ENCODE data around the gene FA2H.

DNA sequence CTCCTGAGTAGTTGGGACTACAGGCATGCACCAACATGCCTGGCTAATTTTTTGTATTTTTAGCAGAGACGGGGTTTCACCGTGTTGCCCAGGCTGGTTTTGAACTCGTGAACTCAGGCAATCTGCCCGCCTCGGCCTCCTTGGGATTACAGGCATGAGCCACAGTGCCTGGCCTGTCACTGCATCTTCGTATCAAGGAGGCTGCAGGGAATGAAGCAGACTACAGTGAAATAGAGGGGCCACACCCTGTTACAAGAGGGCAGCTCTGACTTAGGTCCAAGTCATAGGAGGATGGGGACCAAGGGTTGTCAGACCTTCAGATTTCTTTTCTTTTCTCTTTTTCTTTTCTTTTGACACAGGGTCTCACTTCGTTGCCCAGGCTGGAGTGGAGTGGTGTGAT is 28.7 kb downstream of the FA2H start:
- no peak for TF ChIP-seq EZH2phosphoT487 (IDR thresholded peaks at IDR 0.05; ENCODE audit: low read depth)
- TF ChIP-seq, protein P1, sequence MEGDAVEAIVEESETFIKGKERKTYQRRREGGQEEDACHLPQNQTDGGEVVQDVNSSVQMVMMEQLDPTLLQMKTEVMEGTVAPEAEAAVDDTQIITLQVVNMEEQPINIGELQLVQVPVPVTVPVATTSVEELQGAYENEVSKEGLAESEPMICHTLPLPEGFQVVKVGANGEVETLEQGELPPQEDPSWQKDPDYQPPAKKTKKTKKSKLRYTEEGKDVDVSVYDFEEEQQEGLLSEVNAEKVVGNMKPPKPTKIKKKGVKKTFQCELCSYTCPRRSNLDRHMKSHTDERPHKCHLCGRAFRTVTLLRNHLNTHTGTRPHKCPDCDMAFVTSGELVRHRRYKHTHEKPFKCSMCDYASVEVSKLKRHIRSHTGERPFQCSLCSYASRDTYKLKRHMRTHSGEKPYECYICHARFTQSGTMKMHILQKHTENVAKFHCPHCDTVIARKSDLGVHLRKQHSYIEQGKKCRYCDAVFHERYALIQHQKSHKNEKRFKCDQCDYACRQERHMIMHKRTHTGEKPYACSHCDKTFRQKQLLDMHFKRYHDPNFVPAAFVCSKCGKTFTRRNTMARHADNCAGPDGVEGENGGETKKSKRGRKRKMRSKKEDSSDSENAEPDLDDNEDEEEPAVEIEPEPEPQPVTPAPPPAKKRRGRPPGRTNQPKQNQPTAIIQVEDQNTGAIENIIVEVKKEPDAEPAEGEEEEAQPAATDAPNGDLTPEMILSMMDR (IDR thresholded peaks at IDR 0.05; ENCODE audit: low read depth, low read length) = no peak
